Activated CD8-positive, alpha-beta memory T cell treated with anti-CD3 and anti-CD28 coated beads for 1 hour (primary cell): ENCODE data around the gene VASH1.

Experiments
- DNase-seq, 2 donors: peaks; one replicate each; pipeline ENCODE4 v3.0.0-alpha.2; 2020; ENCODE audit warnings: low read depth in 1 of 2; ENCODE audit errors: extremely low read depth in 1 of 2

VASH1 gene

DNA sequence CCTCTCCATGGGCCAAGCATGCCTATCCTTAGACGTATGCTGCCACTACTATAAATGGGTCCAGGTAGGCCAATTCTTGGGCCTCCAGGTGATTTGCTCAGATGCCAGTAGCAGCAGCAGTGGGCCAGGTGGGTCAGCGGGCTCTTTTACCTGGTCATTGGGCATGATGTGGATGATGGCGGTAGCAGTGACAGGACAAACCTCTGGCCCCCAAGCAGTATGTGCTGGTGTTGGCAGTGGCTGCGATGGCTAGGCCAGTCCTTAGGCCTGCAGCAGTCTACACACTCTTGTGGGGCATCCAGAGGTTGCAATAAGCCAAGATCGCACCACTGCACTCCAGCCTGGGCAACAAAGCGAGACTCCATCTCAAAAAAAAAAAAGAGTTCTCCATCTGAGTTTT lies 19.1 kb upstream of the VASH1 start:
- DNase-seq = no peak

DNA sequence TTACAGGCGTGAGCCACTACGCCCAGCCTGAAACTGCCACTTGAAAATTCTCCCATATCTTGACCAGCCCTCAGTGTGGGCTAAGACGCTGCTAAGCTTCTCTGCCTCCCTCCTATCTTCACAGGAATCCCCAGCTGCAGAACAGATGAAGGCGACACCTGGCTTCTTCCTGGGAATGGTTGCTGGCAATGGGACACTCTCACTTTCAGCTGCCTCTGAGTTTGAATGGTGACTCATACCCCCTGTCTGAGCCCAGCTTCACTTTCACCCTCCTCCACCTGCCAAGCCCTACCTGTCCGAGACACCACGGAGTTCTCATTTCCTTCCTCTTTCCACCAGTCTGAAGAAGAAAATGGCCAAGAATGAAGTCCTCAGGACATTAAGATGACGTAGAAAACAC lies 18.3 kb upstream of the VASH1 start:
- no peak for DNase-seq

- DNase-seq = no peak
Observed at GRCh38 chr14:76752744-76753143, 8.5 kb upstream of the VASH1 start.

DNA sequence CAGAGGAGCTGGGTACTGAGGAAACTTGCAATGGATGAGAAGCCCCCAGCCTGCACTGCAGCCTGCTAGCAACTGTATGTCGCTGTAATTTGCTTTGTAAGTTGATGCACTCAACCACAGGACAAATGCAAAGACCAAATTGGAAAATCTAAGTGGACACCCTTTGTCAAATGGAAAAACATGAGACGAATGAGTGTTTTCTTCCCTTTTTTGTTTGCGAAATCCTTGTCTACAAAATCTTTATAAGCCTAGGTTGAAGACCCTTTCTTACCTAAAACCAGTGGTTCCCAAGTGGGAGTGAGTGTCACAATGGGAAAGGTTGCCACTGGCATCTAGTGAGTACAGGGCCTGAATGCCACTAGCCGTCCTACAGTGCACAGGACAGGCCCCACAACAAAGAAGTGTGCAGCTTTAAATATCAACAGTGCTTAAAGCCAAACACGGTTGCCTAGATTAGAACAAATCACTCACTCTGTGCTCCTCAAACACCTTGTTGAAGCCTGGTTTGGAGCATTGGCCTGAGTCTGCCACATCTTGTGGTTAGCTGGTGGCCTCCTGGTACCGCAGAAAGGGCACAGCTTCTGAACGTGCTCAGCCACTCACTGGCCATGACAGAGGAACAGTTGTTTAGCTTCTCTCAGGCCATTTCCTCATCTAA lies 7.6 kb upstream of the VASH1 start:
- DNase-seq = no peak

DNA sequence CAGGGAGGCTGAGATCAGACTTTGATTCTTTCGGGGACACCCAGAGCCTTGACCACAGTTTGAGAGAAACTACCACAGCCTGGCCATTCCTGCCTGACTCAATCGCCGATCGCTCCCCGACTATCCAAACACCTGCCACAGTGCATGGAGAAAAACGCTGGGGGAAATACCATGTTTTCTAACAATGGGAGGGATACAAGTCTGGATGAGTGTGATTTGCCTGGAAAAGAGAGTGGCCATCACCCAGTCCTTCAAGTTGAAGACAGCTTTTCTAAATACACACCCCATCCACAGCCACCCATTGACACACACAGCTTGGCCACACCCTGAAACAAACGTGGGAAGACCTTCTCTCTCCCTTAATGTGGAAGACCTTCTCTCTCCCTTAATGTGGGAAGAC lies 6.7 kb upstream of the VASH1 start:
- DNase-seq = no peak

- no peak for DNase-seq
Observed at GRCh38 chr14:76755610-76756370, 5.5 kb upstream of the VASH1 start.

DNA sequence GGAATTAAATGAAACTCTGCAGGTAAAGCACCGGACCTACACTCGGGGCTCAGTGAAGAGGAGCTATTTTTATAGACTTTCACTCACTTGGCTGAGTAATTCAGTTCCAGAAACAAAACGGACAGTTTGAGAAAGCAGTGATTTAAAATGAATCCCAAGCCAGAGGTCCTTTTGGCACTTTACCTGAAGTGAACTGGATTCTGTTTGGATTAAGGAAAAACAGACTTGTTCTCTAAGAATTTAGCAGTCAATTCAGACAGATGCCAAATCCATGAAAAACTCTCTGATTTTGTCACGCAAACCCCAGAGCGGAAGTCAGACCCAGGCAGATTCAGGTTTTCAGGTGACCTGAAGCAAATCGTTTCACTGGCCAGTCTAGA lies 4.9 kb upstream of the VASH1 start:
- no peak for DNase-seq

DNA sequence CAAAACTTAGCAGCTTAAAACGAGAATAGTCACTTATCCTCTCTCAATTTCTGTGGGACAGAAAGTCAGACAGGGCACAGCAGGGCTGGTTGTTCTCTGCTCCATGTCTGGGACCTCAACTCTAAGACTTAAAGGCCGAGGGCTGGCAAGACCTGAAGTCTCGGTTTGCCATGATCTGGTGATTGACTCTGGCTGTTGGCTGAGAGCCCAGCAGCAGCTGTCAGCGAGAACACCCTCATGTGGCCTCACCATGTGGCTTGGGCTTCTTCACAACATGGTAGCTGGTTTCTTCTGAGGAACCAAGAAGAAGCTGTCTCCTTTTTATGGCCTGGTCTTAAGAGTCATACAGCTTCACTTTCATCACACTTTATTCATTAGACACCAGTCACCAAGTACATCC lies 1.7 kb upstream of the VASH1 start:
- no peak for DNase-seq

DNA sequence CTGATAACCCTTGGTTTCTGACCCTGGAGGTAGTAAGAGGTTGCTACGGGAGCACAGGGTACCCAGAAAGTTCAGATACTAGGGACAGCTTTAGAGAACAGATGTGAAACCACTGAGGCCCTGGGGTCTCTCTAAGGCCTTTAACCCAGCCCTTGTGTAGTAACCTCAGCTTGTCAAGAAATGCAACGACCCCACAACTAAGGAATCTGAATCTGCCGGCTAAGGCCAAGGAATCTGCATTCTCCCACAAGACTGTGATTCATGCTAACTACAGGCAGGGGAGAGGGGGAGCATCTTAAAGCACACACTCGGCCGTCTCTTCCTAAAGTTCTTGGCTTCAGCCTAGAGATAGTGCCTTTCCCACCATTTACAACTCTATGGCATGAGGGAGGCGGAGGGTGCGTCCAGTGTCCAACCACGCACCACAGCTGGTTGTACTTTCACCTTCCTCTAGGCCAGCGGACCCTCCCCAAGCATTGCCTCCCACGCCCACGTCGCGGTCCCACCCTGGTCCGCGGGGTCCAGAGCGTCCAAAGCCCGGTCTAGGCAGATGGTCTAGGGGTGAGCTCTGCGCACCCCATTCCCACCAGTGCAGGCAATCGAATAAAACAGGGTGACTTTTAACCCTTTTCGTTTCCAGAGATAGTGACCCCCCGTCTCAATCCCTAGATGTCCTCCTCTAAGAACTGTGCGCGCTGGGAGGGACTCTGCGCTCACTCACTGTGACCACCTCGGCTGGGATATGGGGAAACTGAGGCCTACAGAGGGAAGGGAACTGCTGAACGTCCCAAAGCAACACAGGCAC lies 735 bp upstream of the VASH1 start:
- no peak for DNase-seq

DNA sequence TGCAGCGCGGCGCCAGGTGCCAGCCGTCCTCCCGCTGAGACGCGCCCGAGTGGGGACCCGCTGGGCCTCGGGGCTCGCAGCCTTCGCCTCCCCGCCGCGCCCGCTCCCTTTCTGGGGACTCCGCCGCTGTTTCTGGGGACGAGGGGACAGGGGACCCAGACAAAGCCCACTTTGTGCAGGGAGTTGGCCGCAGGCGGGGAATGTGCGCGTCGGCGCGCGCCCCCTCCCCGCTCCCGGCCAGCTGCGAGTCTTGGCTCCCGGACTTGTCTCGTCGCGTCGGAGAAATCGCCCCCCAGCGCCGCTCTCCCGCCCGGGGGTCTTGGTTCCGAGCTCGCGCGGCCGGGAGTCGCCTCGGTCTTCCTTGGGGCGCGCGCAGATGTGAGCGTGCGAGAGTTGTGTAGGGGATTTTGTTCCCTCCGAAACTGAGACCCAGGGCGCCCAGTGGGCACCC lies 717 bp downstream of the VASH1 start:
- DNase-seq = peak in 1 of 2 donors; percentile 5

GRCh38 chr14:76762411-76763095 lies 1.3 kb downstream of the VASH1 start:
- no peak for DNase-seq

DNA sequence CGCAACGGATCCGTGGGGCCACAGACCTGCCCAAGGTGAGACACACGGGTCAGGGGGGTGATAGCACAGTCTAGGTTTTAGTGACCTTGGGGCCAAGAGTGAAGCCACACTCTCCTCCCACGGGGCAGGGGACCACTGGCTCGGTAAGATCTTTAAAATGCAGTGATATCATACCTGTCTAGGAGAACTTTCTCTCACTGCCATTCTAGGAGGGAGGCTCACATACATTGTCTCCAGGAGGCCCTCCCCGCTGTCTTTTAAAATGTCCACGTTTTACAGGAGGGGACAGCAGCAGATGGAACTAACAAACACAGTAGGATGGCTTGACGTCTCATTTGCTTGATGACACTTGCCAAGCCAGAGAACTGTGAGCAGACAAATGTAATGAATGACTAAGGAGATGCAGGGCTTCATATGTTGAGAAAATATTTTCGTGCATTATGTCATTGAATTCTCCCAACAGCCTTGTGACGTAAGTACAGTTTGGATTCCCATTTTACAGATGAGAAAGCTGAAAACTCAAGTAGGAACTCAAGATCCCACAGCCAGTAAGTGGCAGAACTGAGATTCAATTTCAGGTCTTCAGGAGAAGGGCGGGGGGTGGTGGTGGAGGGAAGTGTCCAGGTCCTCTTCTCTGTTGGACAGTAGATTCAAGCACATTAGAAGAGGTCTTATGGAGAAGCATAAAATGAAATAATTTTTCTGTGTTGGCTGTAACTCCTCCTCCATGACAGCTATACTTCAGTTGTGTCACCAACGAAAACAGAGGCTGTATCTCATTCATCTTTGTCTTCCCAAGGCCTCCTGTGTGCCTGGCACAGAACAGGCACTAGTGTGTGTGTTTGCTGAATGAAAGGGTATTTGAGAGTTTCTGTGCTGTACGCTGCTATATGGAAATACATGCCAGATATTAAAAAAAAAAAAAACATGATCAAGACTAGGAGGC lies 2.1 kb downstream of the VASH1 start:
- DNase-seq = no peak

DNA sequence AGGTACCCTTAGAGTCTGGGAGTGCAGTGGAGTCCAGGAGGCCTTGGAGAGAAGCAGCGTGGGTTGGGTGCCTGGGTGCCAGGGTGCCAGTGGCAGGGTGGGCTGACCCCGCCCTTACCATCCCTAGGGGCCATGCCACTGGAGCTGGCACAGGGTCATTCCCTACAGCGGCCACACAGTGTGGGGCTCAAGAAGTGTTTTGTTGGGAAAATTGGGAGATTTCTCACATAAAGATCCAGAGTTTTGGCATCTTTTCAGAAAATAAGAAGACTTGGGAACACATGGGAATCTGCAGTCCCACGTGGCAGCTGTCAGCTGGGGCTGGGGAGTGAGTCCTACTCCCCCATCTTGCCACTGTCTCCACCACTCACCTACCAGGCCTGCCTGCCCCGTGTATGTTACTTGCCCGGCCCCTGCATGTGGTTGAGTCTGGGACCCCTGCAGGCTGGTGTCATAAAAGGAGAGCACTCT lies 4.2 kb downstream of the VASH1 start:
- DNase-seq = no peak

DNA sequence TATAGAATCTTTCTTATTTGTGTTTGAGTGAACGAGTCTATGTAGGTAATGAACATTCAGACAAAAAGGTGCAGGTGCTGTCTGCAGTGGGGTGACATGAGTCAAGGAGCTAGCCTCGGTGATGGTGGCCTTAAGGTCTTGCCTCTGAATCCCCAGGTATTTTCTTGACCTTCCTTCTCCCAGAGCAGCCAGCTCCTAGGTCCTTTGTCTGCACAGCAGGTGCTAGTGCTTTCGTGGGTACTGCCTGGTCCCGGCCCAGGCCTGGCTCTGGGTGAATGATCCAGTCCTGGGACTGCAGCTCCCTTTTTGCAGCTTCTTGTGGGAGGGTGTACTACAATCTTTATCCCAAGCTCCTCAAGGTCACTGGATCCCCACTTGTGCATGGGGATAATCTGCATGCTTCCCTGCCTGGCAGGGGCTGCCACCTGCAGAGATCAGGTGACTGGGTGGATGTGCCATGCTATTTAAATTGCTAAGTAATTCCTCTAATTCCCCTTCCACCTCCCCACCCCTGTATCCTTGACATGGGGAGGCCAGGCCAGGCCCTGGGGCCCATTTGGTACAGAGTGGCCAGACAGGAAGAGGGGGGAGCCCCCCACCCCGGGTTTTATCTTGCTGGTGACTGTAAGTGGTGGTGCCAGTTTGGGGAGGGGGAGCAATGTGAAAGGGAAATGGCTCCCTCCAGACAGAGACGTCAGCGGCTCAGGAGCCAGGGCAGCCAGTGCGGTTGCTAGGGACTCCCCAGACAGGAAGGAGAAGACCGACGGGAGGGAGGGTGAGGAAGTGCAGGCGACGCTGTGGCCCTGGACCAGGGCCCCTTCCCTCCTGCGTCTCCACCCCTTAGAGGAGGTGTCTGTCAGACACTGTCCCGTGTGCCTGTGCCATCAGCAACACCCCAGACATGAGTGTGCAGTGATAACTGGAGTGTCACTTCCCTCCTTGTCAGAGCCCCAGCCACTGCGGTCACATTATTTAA lies 6.7 kb downstream of the VASH1 start:
- peak; percentile 19 to 45 for DNase-seq

GRCh38 chr14:76768671-76769500 lies 7.6 kb downstream of the VASH1 start:
- DNase-seq = no peak

GRCh38 chr14:76769636-76770292 lies 8.5 kb downstream of the VASH1 start:
- DNase-seq = no peak
